ENCODE results near the gene INSYN2A.

Gene INSYN2A

GRCh38 chr10:127151981-127152699, 44.3 kb downstream of the INSYN2A start:
- no peak for DNase-seq

- no peak for DNase-seq
Measured at GRCh38 chr10:127151541-127151940, 44.9 kb downstream of the INSYN2A start.

GRCh38 chr10:127150136-127150535, 46.3 kb downstream of the INSYN2A start:
- peak; percentile 84 for DNase-seq

- peak; percentile 53 for DNase-seq
Measured at GRCh38 chr10:127149501-127150081, 46.8 kb downstream of the INSYN2A start.

GRCh38 chr10:127148933-127149220, 47.5 kb downstream of the INSYN2A start:
- peak; percentile 93 for DNase-seq

GRCh38 chr10:127148066-127148932, 48.1 kb downstream of the INSYN2A start:
- peak; percentile 89 for DNase-seq

- no peak for DNase-seq
Measured at GRCh38 chr10:127146661-127147060, 49.7 kb downstream of the INSYN2A start.

Data from HCEC 1CT (cell line).